HG02885 (cell line): ENCODE results near the gene KCTD18.
A peak's percentile ranks its signal among the peaks of the same experiment; 100 is the strongest.

Experiments used
- ATAC-seq: cut with Tn5 transposase; IDR thresholded peaks from one replicate; pipeline ENCODE4 v1.9.1; 2021; ENCODE audit warnings: mild to moderate bottlenecking; ENCODE audit not compliant: unreplicated experiment, poor library complexity

KCTD18 gene

GRCh38 chr2:200509612-200510433 lies at the start of gene KCTD18:
Gene KCTD18, minus strand, starts transcription at chr2:200510068. Its CDS starts 3,052 bp downstream, at chr2:200507016.
- peak; percentile 99 for ATAC-seq

GRCh38 chr2:200540793-200541192 lies 30.9 kb upstream of the KCTD18 start:
- ATAC-seq, result no peak

DNA sequence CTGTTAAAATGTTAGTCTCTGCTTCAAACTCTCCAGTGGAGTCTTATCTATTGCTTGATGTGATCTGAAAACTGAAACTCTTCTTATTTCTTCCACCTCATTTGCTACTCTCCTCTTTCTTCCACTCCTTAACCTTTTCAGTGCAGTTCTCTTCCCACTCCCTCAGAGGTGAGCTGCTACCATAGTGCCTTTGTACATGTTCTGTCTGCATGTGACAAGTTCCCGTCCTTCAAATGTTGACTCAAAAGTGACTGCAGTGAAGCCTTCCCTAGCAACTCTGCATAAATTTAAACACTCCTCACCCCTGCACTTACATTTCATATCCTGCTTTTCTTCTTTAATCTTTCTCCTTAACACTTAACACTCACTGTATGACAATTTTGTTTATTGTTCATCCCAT lies 28.3 kb upstream of the KCTD18 start:
- ATAC-seq, result no peak

DNA sequence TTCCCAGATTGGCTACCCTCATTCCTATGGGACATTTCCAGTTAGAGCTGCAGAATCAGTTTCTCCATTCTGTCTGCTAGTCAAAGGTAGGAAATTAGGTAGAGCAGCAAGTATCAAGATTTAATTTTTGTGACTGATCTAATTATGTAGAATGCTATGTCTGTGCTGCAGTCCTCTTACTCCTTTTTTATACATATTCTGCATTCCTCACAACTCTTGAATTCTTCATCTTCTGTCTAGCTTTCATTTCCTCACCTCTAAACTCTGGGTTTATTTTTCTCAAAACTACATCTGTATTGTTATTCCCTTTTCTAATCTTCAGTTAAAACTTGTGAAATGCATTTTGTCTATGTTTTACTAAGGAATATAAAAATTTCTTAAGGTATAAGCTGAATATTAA lies 24.7 kb upstream of the KCTD18 start:
- no peak for ATAC-seq

GRCh38 chr2:200533754-200534153 lies 23.9 kb upstream of the KCTD18 start:
- no peak for ATAC-seq

- ATAC-seq, result no peak
Measured at GRCh38 chr2:200528228-200528627, 18.4 kb upstream of the KCTD18 start.

DNA sequence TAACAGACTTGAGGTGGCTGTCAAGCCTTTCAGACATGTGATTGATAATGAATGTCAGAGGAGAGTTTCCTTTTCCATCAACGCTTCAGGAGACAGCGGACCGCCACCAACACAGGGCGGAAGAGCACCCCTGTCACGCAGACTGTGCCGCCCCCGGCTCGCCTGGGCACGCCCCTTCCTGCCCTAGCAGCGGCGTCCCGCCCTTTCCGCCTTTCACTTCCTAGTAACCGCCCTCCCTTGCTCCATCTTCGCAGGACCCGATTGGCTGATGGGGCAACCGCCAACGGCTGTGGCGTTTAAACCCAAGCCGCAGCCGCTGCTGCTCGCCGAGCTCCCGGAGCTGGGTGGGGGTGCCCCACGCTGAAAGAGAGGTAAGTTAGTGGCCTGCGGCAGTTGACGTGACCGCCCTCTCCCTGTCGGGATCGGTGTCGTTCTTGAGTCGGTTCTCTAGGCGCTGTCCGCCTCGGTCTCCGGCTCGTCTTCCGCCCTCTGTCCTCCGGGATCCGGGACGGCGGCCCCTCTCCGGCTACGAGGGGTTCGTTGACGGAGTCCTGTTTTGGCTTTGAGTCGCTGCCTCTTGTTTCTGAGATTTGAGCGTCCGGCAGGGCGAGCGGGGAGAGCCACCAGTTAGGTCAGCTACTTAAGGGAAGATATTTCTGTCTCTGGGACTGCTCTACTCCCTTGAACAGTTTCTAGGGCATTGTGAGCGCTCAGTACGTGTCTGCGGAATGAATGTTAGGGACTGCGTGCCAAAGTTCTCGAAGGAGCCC lies 16.2 kb upstream of the KCTD18 start, which contains the start of gene SGO2:
Gene SGO2 (plus strand): TSS at position 326 of the 770 bp plus-strand sequence. CDS start 6,769 bp downstream, outside the sequence.
- ATAC-seq, result peak; percentile 100

DNA sequence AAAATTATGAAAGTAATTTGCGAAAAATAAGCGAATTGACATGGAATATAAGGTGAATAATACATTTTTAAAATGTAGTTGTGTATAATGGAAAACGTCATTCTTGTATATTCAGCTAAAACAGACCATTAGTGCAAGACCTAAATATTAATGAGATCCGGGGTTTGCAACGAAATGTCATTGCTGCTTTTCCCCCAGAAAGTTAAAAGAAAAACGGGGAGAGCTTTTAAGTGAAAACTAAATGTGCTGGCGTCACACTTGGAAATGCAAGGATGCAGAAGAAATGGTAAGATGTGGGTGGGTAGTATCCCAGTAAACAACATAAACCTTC lies 15.6 kb upstream of the KCTD18 start:
- ATAC-seq, result no peak

DNA sequence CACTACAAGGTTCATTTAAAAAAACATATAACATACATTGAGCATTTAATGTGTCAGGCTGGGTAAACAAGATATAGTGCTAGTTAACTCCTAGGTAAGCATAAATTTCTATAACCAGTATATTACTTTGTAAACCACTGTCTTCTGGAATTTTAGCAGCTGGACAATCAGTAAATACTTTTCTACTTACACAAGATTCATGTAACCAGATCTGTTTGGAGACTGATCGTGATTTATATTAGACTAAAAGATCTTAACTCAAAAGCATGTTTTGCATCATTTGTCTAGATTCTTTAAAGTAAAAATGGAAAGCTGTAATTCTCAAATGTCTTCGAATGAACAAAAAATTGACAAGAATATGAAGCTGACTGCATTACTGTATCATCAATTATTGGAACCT lies 15.2 kb upstream of the KCTD18 start:
- ATAC-seq, result no peak

DNA sequence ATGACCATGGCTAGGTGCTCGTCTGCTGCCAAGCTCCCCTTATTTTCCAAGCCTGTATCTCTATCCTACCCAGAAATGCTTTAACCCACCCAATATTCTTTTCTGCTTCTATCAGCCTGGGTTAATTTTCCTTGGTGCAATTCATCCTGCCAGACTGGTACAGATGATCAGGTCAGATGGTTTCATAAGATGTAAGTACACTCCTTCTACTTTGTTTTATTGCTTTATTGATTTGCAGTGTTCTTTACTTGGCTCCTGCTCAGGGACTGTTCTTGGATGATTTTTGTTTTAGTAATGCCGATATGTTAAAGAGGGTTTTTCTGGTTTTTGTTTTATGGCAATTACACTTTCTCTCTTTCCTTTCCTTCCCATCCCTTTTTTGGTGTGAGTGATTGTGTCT lies 13.7 kb upstream of the KCTD18 start:
- no peak for ATAC-seq

- ATAC-seq, result no peak
Measured at GRCh38 chr2:200523158-200523557, 13.3 kb upstream of the KCTD18 start.

GRCh38 chr2:200515155-200515554 lies 5.3 kb upstream of the KCTD18 start:
- no peak for ATAC-seq

- ATAC-seq, result peak; percentile 12
Measured at GRCh38 chr2:200509235-200509611, 645 bp downstream of the KCTD18 start.

DNA sequence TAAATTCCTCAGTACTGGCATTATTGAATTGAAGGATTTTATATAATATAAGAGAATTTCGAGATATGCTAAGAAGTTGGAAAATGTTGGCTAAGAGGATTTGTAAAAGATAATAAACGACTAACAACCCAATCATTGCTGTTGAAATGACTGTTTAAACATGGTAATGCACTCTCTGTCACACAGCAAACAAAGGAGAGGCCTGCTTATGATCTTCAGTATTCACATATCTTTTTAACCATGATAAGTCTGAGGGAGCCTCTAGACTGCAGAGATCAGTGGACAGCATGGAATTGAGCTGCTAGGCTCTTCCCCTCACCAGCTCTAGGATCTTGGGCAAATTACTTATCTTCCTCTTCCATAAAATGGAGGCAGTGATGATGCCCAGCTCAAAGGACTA lies 2.7 kb downstream of the KCTD18 start:
- no peak for ATAC-seq

- no peak for ATAC-seq
Measured at GRCh38 chr2:200506679-200507078, 3.2 kb downstream of the KCTD18 start.

GRCh38 chr2:200502196-200502595 lies 7.7 kb downstream of the KCTD18 start:
- no peak for ATAC-seq

DNA sequence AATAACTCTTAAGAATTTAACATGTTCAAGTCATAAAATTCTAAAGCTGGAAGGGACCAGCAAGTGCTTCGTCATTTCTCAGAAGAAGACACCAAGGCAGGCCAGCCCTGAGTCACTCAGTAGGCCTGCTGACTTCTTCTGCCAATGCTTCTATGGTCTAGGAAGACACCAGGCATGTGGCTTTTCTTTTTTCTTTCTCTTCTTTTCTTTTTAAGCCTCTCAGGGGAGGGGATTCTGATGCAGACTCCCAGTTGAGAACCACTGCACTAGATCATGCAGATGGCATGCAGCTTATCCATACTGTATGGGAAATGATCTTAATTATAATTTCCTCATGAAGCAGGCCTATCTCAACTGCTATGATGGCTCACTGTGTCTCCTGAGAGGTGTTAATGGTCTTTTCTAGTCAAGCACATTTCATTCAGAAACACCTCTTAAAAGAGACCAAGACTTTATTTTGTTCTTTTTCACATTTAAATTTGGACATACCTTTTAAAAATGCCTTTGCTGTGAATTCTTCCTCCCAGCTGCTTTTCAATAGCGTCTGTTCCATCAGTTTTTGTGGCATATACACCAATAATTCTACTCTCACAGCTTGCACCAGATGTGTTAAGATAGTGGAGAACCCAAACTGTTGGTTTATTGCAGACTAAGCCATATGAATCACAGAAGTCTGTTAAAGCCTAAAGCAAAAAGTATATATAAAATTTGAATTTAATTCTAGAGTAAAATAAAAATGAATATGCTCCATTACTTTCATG lies 11.3 kb downstream of the KCTD18 start:
- no peak for ATAC-seq

DNA sequence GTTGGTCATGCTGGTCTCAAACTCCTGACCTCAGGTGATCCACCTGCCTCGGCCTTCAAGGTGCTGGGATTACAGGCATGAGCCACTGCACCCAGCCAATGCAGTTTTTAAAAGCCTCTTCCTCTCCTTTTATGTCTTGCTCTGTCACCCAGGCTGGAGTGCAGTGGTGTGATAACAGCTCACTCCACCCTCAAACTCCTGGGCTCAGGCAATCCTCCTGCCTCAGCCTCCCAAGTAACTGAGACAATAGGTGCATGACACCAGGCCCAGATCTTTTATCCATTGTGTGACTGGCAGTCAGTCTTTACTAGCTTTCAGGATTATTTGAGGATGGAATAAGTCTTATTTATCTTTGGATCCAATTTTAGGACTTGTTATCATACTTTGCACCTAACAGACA lies 13.2 kb downstream of the KCTD18 start:
- ATAC-seq, result no peak

- no peak for ATAC-seq
Measured at GRCh38 chr2:200494048-200494447, 15.8 kb downstream of the KCTD18 start.

DNA sequence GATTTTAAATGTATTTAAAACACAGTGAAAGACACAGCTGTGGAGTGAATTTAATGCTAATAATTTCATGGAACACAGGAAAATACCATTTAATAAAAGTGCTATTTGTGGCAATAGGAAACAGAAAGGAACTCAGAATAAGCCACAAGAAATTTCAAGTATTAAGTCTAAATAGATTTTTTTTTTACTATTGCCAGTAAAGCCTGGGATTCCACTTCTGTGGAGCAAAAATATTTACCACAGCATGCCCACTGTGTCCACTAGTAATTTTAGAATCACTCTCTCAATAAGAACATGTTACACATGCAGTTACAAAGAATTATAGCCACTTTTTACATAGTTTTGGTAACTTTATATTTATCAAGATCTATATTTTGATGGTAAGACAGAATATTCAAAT lies 17.2 kb downstream of the KCTD18 start:
- ATAC-seq, result no peak

DNA sequence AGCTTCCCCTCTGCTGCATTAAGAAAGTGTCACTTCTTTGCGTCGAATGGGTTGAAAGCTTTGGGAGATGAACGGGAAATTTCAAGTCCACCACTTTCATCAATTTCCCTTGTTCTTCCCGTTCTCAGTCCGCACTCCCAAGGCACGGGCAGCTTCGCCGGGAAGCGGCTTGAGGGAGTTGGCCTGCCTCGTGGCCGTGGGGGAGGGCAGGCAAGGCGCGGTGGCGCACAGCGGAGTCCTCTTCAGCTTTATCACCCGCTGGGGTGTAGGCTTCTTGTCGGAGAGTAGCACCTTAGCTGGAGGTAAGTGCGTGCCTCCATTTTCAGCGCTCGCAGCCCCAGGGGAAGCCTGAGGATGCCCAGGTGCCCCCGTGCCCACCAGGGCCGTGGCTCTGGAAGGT lies 19.9 kb downstream of the KCTD18 start:
- ATAC-seq, result no peak
